ENCODE measurements around the gene CBX3.
A peak's percentile ranks its signal among the peaks of the same experiment; 100 is the strongest.
"Not testable (repeated sequence)": the region's sequence is repeated elsewhere in the genome, so short reads cannot be mapped to it uniquely, and the experiment has no call there.

Gene CBX3

GRCh38 chr7:26188957-26189541 is 12.5 kb upstream of the CBX3 start:
- no peak for DNase-seq

GRCh38 chr7:26189697-26190096 is 11.8 kb upstream of the CBX3 start:
- no peak for DNase-seq

DNA sequence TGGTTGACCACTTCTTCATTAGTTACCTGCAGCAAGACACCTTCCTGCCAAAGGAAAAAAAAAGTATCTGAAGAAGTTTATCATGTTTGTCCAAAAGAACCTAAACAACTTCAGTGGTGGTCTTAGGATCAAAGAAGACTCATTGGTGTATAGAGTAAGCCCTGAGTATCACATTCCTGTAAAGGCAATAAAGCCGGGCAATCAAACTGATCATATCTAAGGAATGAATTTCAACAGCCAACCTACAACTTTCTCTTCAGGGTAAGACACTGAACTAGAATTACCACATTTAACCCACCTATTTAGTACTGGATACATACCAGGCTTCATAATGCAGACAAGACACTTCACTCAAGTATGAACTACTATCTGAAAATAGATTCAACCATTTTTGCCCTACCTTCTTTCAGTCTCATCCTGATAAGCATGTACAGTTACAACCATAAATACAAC is 11.1 kb upstream of the CBX3 start:
- DNase-seq = no peak

DNA sequence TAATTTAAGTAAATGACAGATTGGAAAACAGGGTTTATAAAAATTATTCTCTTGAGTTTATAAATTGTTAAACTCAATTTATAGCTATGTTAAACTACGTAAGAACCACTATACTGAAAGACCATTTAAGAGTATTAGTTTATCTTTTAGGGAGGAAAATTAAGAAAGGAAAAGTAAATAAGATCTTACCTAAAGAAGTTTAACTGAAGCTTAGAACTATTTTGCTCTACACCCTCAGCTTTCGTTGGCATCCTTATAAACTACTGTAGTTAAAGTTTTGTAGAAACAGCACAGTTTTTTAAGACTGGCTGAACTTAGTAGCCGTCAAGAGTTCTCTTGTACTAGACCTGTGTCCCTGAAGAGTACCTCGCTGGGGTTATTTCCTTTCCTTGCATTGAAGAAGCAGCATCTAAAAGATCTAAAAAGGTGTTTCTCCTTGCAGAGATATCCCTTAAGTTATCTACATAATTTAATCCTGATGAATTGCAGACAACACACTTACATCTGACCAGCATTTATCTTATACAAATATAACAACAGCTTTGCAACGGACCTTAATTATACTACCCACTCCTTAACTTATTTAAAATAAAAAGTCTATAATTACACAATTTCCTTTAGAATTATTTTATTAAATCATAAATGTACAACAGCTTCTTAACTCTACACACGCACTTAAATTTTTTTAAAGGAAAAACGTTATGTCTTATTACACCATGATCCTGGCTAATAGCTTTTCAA is 10.1 kb upstream of the CBX3 start:
- no peak for DNase-seq

DNA sequence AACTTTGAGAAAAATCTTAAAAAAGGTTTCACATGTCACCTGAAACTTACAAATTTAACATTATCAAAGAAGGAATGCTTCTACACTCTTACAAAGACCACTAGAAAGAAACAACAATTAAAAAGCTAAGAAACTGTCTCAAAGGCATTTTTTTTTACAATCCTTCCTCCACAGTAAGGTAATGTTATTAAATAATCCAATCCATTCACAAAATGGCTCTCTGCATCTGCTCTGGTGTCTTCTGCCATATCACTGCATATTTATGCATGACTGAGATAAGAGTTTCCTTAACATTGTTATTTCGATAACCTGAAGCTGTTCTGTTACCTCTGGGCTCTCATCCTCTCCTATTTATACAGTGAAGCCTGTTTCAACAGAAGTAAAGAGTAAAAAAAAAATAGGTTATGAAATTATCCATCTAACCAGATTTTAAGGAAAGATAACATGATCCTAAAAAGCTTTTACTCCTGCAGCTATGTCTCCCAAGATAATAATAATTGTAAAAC is 9.5 kb upstream of the CBX3 start:
- DNase-seq = no peak

DNA sequence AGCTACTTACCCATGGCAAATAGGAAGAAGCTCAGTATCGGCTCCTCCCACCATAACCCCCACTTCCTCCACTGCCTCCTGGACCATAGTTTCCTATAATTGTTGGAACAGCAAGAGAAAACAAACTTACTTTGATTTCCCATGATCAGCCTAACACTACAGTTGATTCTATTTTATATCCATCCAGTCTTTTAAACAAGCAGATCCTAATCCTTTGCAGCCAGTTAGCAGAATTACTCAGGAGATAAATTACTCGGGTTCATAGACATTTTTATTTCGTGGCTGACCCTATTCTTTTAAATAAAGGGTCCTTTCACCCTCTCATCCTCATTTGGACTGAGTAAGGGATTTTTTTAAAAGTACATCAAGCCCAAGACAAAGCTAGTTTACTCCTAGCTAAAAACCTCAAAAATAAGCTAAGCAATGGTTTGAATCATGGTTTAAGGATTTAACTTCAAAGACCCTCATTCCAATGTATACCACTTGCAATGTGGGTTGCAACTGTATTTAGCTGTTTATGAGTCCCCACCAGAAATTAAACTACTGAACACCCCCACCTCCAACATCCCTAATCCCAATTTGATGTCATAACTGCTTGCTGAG is 9.0 kb upstream of the CBX3 start:
- no peak for DNase-seq

GRCh38 chr7:26193432-26194207 is 7.9 kb upstream of the CBX3 start:
- DNase-seq = no peak

DNA sequence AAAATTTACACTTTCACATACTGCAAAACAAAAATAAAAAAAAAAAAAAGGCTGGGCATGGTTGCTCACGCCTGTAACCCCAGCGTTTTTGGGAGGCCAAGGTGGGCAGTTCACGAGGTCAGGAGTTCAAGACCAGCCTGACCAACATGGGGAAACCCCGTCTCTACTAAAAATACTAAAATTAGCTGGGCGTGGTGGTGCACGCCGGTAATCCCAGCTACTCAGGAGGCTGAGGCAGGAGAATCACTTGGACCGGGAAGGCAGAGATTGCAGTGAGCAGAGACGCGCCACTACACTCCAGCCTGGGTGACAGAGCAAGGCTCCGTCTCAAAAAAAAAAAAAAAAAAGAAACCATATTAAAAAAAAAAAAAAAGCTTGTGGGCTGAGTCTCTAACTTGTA is 6.8 kb upstream of the CBX3 start:
- DNase-seq = not testable (repeated sequence)

DNA sequence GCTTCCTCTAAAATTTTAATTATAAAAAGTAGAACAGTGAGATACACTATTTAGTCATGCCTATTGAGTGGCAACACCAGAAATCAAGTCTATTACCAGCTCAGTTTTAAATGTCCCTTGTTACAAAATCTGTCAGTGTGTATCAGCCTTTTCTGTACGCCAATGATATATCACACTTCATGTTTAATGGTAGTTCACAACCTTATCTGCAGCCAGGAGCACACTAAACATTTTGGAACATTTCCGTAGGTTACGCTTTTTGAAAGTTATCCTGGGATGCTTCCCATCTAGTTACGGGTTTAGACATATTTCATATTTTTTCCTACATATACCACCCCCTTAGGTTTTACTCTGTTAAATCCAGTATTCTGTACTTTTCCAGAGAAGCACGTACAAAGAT is 6.4 kb upstream of the CBX3 start:
- no peak for DNase-seq

DNA sequence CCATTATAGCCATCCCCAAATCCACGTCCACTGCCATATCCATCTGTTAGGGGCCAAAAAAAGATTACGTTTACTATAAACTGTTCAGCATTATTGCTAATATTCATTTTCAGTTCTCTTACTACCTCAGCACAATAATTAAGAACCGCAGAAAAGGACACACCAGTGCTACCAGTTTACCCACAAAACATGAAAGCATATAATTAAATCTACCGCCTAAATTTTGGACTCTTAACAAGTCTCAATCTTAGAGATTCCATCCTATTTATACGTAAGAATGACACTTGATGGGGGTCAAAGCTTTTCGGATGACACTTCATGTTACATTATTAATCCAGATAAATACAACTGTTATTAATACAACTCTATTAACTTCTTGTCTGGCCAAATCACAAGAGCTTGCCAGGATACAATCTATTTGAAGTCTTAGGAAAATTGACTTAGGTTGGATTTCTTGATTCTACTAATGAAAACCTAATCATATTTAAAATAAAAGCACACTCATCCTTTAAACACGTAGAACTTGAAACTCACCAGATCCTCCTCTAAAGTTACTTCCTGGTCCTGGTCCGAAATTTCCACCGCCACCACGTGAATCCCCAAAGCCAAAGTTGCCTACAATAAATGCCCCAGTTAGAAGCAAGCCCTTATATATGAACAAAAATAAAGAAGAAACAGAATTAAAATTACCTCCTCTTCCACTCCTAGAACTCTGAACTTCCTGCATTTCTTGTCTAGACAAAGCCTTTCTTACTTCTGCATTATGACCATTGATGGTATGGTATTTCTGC is 5.5 kb upstream of the CBX3 start:
- DNase-seq = no peak

DNA sequence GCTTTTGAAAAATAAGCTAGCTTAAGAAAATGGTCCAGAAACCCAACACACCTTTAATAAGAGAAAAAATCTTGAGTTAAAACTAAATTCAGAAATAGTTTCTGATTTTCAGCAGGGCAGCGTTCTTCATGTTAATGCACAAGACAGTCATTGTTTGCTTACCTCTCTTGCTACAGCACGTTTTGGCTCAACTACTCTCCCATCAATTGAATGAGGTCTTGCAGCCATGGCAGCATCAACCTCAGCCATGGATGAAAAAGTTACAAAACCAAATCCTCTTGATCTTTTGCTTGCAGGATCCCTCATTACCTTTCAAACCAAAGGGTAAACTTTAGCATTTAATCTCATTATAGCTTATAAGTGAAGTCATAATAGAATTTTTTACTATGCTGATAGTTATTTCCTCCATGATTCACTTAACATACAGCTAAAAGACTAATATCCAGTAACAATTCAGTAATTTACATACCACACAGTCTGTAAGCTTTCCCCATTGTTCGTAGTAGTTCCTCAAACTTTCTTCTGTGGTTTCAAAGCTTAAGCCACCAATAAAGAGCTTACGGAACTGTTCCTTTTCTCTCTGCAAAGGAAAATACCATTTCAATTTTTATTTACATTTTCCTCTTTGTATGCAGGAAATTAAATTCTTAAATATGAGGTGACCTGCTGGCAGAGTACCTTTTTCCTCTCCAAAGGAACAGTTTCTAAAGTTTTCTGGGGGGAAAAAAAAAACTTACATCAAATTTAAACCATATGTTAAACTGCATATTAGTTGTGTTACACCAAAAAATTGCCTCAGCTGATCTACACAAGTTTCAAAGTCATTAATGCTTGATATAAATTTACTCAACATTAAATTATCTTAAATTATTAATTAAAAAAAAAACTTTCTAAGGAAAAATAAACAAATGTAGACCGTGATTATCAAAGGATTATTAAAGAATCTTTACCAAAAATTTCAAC is 4.1 kb upstream of the CBX3 start:
- no peak for DNase-seq

GRCh38 chr7:26198133-26198780 is 3.3 kb upstream of the CBX3 start:
- no peak for DNase-seq

DNA sequence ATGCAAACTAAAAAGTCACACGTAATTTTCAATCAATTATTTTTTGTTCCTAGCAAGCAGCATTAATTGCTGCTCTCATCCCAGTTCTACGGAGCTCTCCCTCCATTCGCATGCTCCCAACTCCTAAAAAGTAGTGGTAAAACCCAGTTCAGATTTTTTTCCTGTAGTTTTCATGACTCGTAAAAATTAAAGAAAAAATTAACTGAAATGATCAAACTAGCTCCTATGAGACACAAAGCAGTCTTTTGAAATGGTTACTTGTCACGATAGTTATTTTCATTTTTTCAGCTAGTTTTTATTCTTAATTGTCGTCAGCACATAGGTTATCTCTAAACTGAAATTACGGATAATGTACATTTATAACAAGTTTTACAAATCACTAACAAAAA is 2.8 kb upstream of the CBX3 start:
- no peak for DNase-seq

DNA sequence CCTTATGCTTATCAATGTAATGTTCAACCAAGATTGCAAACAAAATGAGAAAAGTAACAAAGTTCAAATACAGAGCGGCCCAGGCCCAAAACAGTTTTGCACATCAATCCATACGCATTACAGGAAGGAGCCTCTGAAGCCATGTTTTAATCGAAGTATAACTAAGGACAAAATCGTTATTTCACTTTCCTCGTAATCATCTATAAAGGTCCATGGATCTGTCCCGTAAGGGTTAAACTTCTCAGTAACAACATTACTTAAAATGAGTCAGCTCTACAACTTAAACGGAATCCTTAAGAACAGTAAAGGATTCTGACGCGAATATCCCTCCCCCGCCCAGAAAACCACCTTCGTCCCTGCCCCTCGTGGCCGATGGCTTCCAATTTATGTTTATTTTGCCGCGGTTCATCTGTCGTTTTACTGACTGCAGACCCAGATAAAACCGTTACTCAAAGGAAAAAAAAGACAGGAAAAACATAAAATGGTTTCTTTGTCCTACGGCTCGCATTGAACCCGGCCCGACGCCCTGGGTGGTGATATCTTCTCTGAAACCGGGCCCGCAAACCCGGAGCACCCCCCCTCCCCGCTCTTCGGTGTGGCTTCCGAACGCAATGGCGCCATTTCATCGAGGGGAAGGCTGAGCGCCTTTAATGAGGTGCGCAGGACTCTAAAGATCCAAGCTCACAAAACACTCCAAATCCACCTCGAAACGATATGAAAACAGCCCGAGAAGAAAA is 2.1 kb upstream of the CBX3 start:
- peak; percentile 64 for DNase-seq

DNA sequence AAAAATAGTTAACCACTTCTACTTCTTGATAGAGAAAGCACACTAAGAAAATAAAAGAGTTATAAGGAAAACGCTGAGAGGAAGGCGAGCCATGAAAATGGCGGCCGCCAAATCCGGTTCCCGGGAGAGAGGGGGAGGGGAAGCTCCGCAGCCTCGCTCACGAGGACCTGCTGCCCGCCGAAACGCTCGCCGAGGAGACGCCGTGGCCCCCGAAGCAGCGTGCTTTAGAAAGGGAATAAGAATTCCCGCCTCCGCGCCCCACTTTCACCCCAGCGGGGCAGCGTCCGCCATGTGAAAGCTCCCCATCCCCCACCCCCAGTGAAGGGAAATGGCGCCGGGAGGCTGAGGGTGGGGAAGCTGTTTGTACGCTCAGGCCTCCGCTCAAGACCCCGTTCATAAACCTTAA is 1.5 kb upstream of the CBX3 start:
- peak; percentile 73 for DNase-seq

GRCh38 chr7:26200444-26201246 is 900 bp upstream of the CBX3 start, which contains the start of gene HNRNPA2B1:
Gene HNRNPA2B1 (minus strand): TSS chr7:26200746. CDS start chr7:26200577, 169 bp downstream.
- DNase-seq = peak; percentile 97

GRCh38 chr7:26202019-26202990 is 760 bp downstream of the CBX3 start:
- peak; percentile 58 for DNase-seq

DNA sequence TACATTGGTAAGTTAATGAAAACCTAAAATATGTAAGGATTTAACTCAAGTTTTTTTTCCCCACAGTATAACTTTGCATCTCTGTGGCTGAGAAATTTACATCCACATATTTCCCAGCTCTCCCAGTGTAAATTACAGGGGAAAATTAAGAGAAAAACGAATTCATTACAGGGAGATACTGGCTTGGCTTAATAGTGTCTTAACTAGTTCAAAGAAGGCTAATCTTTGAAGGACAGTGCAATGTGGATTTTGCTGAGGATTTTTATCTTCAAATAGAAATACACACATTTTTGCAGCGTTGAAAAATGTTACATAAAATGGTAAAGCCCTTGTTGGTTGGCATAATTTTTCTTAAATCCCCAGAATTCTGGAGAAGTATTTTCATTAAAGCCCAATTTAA is 1.5 kb downstream of the CBX3 start:
- no peak for DNase-seq

All from activated CD4-positive, alpha-beta T cell treated with anti-CD3 and anti-CD28 coated beads, Interleukin-2, amount 50 U/mL, for 1 hour (primary cell).